GM12872 (cell line): Measurements from ENCODE around the gene LATS2.

Source experiments
- CTCF ChIP-seq: IDR thresholded peaks from 3 replicates; pipeline ENCODE4 v1.5.1; 2011; ENCODE audit warnings: low read depth, mild to moderate bottlenecking, low read length, moderate library complexity; ENCODE audit not compliant: insufficient read depth

Gene LATS2

GRCh38 chr13:20981370-20982095, 79.9 kb downstream of the LATS2 start:
- TF ChIP-seq CTCF: no peak

- TF ChIP-seq CTCF: no peak
Observed at GRCh38 chr13:20980899-20981298, 80.5 kb downstream of the LATS2 start.

GRCh38 chr13:20980430-20980829, 81.0 kb downstream of the LATS2 start:
- no peak for TF ChIP-seq CTCF

GRCh38 chr13:20977394-20977793, 84.0 kb downstream of the LATS2 start:
- TF ChIP-seq CTCF: no peak

- TF ChIP-seq CTCF: no peak
Observed at GRCh38 chr13:20974981-20975585, 86.3 kb downstream of the LATS2 start.

- no peak for TF ChIP-seq CTCF
Observed at GRCh38 chr13:20973886-20974425, 87.4 kb downstream of the LATS2 start.

- no peak for TF ChIP-seq CTCF
Observed at GRCh38 chr13:20972731-20973130, 88.7 kb downstream of the LATS2 start.
